ENCODE measurements around the gene KIF26B. TPM values are rescaled to one million over a fixed set of nuclear protein-coding genes. Genes with fewer than 3 reads are reported as not detected.

KIF26B gene
- polyA plus RNA-seq, 6 donors from 2014 or later, result 0.01 to 0.04 TPM; not detected in 4

- Mint-ChIP-seq H3K9me3 (peaks cover 13 to 30% (median 21%) of the 10 kb centered on the region in 7 donors), H3K4me1 (no peaks in the 10 kb centered on the region), H3K27ac (no peak overlapping the region), H3K4me3 (no peak overlapping the region), H3K36me3 (peaks cover 4 to 12% of the 10 kb centered on the region in 2 donors), H3K27me3 (peaks cover 0 to 5% (median 0%) of the 10 kb centered on the region in 3 donors)
- DNase-seq (no peak), ATAC-seq (ENCODE audit: low read depth in 2 of 2) (no peak)
Observed at GRCh38 chr1:245209658-245210435, 55.1 kb downstream of the KIF26B start.

DNA sequence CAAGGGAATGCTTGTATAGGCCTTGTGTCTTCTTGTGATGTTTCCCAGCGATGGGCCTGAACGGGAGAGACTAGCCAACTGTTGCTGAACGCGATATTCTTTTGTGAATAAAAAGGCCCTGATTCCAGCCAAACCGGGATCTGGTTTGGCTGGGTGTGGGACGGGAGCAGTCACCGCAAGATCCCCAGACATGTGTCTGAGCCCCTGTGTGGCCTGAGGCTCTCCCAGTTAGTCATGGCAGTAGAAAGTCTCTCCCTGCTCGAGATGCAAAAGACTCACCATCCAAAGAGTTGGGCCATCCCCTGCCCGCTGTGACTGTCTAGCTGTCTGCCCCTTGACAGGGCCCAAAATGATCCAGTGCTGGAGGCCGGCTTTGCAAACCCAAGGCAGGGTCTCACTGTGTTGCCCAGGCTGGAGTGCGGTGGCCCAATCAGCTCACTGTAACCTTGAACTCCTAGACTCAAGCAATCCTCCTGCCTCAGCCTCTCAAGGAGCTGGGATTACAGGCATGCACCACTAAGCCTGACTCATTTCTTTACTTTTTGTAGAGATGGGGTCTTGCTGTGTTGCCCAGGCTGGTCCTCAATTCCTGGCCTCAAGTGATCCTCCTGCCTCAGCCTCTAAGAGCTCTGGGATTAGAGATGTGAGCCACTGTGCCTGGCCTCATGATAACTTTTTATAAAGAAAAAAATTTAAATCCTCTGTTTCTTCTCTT lies 56.4 kb downstream of the KIF26B start:
- peaks cover 2 to 12% of the 10 kb centered on the region in 2 donors for H3K36me3 Mint-ChIP-seq
- peaks cover 10 to 28% (median 20%) of the 10 kb centered on the region in 7 donors for H3K9me3 Mint-ChIP-seq
- H3K4me3 Mint-ChIP-seq, result no peak overlapping the region
- peaks cover 0 to 5% (median 0%) of the 10 kb centered on the region in 3 donors for H3K27me3 Mint-ChIP-seq
- no peak for ATAC-seq (ENCODE audit: low read depth in 2 of 2)
- H3K4me1 Mint-ChIP-seq, result no peaks in the 10 kb centered on the region
- no peak overlapping the region for H3K27ac Mint-ChIP-seq
- DNase-seq, result no peak

- Mint-ChIP-seq H3K27me3 (peaks cover 0 to 5% (median 0%) of the 10 kb centered on the region in 3 donors), H3K9me3 (peaks cover 8 to 23% (median 14%) of the 10 kb centered on the region in 7 donors), H3K27ac (no peak overlapping the region), H3K4me3 (no peak overlapping the region), H3K4me1 (no peaks in the 10 kb centered on the region), H3K36me3 (peaks cover 0 to 6% of the 10 kb centered on the region in 2 donors)
- ATAC-seq (ENCODE audit: low read depth in 2 of 2) (no peak), DNase-seq (no peak)
Observed at GRCh38 chr1:245211761-245212160, 57.0 kb downstream of the KIF26B start.

DNA sequence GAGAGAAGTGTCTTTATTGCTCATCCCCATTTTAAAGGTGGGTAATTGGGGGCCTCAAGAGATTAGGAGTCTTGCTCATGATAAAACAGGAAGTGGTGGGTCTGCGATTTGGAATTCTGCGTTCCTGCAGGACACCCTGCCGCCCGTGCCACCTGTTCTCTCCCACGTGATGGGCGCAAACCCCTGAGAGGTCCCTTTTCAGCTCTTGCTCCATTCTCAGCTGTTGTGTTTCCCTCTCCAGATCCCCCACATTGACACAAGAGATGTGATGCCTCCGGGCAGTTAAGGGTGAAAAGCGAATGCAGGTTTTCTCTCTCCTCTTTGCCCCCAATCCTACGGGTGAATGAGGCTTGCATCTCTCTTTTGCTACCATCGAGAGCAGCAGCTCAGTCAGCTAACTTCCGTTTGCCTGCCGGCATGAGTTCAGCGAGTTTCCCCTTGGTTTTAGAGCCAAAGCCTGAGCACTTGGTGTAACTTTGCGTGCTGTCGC lies 57.5 kb downstream of the KIF26B start:
- Mint-ChIP-seq H3K36me3 (peaks cover 0 to 1% of the 10 kb centered on the region in 2 donors), H3K27me3 (peaks cover 0 to 5% (median 0%) of the 10 kb centered on the region in 3 donors), H3K9me3 (peaks cover 3 to 18% (median 9%) of the 10 kb centered on the region in 7 donors), H3K27ac (no peak overlapping the region), H3K4me1 (no peaks in the 10 kb centered on the region), H3K4me3 (no peak overlapping the region)
- ATAC-seq (ENCODE audit: low read depth in 2 of 2), result no peak
- DNase-seq, result no peak

DNA sequence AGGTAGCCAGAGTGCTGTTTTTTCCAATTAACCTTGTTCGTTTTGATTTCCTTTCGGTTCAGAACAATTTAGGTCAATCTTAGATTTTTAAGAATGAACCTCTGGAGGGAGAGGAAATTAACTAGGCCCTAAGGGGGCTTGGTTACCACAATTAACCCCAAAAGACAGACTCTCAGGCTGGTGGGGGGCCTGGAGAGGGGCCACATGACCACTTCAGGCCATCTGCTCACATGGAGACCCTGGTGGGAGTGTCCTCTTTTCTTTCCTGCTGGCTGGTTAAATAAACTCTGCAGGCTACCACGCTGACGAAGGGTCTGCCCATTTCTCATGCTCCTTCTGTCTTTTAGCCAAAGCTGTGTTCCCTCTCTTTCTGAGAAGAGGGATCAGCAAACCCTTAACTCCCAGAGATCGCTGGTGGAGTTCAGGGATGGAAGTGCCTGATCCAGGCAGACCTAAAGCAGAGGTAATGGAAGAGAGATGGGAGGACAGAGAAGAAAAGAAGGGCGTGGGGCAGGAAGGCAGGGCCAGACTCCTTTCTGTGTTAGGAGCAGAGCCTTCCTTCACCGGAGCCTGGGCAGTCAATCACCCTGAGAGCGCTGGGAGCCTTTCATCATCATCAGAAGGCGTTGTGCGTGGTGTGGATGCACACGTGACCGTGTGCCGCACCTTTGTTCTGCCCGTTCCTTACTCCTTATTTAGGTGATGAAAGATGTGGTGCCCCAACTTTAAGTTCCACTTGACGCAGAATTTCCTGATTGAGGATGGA lies 58.5 kb downstream of the KIF26B start:
- DNase-seq (no peak), ATAC-seq (ENCODE audit: low read depth in 2 of 2) (no peak)
- no peaks in the 10 kb centered on the region for H3K4me1 Mint-ChIP-seq
- peaks cover 0 to 5% (median 0%) of the 10 kb centered on the region in 3 donors for H3K27me3 Mint-ChIP-seq
- peaks cover 0 to 9% (median 5%) of the 10 kb centered on the region in 7 donors for H3K9me3 Mint-ChIP-seq
- no peaks in the 10 kb centered on the region for H3K36me3 Mint-ChIP-seq
- H3K4me3 Mint-ChIP-seq, result no peak overlapping the region
- H3K27ac Mint-ChIP-seq, result no peak overlapping the region

GRCh38 chr1:245215071-245215470 lies 60.3 kb downstream of the KIF26B start:
- peaks cover 0 to 3% (median 0%) of the 10 kb centered on the region in 7 donors for H3K9me3 Mint-ChIP-seq
- H3K27ac Mint-ChIP-seq, result no peak overlapping the region
- H3K4me3 Mint-ChIP-seq, result no peak overlapping the region
- no peak for ATAC-seq (ENCODE audit: low read depth in 2 of 2)
- H3K4me1 Mint-ChIP-seq, result no peaks in the 10 kb centered on the region
- H3K27me3 Mint-ChIP-seq, result no peaks in the 10 kb centered on the region
- DNase-seq, result no peak
- no peaks in the 10 kb centered on the region for H3K36me3 Mint-ChIP-seq

DNA sequence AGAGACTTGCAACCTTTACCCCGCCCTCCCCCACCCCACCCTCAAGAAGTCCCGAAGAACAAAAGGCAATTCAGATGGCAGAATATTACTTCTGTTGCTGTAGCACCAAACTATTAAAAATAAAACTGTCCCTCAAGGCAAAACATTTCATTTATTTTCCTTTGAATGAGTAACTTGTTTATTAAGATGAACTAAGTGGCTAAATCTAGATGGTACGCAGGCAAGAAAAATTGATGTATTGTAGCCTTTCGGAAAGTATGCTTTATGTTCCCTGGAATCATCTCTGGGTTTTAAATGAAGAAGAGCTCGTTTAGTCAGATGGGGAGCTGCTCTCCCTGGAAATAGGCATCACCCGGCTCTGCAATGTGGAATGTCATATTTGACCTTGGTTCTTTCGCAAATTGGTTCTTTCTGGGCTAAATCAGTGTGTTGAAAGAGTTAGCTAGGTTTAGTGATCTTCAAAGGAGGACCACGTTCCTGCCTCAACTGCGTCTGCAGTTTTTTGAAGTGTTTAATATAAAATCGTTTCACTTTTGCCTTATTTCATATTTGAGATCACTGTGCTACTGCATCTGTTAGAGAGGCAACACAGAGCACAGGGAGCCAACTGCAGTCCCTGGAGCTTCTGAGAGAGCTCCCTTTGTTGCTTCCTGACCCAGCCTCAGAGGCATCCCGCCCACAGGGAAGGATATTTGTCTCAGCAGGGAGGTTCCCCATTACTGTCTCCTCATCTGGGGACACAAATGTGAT lies 61.8 kb downstream of the KIF26B start:
- no peaks in the 10 kb centered on the region for H3K4me1 Mint-ChIP-seq
- H3K36me3 Mint-ChIP-seq, result no peaks in the 10 kb centered on the region
- no peak for ATAC-seq (ENCODE audit: low read depth in 2 of 2)
- DNase-seq, result no peak
- no peaks in the 10 kb centered on the region for H3K27me3 Mint-ChIP-seq
- H3K27ac Mint-ChIP-seq, result no peak overlapping the region
- H3K4me3 Mint-ChIP-seq, result no peak overlapping the region
- peaks cover 0 to 3% (median 0%) of the 10 kb centered on the region in 7 donors for H3K9me3 Mint-ChIP-seq

GRCh38 chr1:245217853-245218608 lies 63.2 kb downstream of the KIF26B start:
- no peak for DNase-seq
- peaks cover 0 to 1% (median 0%) of the 10 kb centered on the region in 7 donors for H3K9me3 Mint-ChIP-seq
- H3K4me3 Mint-ChIP-seq, result no peak overlapping the region
- H3K4me1 Mint-ChIP-seq, result no peaks in the 10 kb centered on the region
- H3K27me3 Mint-ChIP-seq, result no peaks in the 10 kb centered on the region
- no peak for ATAC-seq (ENCODE audit: low read depth in 2 of 2)
- no peak overlapping the region for H3K27ac Mint-ChIP-seq
- no peaks in the 10 kb centered on the region for H3K36me3 Mint-ChIP-seq

GRCh38 chr1:245220381-245220985 lies 65.7 kb downstream of the KIF26B start:
- no peaks in the 10 kb centered on the region for H3K9me3 Mint-ChIP-seq
- no peaks in the 10 kb centered on the region for H3K27me3 Mint-ChIP-seq
- no peak for DNase-seq
- H3K36me3 Mint-ChIP-seq, result no peaks in the 10 kb centered on the region
- H3K27ac Mint-ChIP-seq, result no peak overlapping the region
- no peaks in the 10 kb centered on the region for H3K4me1 Mint-ChIP-seq
- no peak overlapping the region for H3K4me3 Mint-ChIP-seq
- no peak for ATAC-seq (ENCODE audit: low read depth in 2 of 2)

DNA sequence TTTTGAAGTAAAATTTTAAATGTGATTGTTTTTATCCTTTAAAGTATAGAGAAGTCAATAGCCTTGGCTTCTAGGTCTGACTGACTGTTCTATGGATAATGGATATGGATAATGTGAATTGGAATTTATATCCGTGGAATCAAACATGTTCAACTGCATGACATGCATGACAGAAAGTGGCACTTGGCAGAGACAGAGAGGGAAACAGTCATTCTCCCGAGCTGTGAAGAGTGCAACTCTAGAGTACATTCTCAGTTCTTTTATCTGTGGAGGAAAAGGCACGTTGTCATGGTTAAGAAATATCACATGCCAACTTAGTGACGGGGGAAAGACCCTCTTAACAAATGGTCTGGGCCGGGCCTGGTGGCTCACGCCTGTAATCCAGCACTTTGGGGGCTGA lies 67.0 kb downstream of the KIF26B start:
- Mint-ChIP-seq H3K36me3 (no peaks in the 10 kb centered on the region), H3K27me3 (no peaks in the 10 kb centered on the region), H3K4me3 (no peak overlapping the region), H3K27ac (no peak overlapping the region), H3K9me3 (no peaks in the 10 kb centered on the region), H3K4me1 (no peaks in the 10 kb centered on the region)
- ATAC-seq (ENCODE audit: low read depth in 2 of 2), result no peak
- DNase-seq, result no peak

DNA sequence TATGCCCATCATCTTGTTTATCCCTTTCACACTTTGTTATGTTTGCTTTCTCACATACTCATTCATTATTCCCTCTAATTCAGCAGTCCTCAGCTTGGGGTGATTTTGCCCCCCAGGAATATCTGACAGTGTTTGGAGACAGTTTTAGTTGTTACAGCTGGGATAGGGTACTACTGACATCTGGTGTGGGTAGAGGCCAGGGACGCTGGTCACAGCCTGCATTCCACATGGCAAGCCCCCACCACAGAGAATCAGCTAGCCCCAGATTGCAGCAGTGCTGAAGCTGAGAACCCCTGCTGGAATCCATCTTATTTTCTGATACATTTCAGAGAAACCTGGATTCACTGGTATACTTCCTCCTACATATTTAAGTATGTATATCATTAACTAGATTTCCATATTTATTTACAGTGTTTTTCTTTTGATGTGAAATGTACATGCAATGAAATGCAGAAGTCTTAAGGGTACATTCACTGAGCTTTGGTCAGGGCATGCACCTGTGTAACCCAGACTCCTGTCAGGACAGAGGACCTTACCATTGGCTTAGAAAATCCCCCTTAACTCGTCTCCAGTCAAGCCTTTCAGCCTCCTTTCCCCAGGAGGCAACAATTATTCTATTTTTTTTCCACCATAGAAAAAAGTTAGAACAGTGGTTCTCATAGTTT lies 68.3 kb downstream of the KIF26B start:
- no peak overlapping the region for H3K4me3 Mint-ChIP-seq
- no peaks in the 10 kb centered on the region for H3K9me3 Mint-ChIP-seq
- H3K27me3 Mint-ChIP-seq, result no peaks in the 10 kb centered on the region
- H3K27ac Mint-ChIP-seq, result no peak overlapping the region
- H3K4me1 Mint-ChIP-seq, result no peaks in the 10 kb centered on the region
- DNase-seq, result no peak
- H3K36me3 Mint-ChIP-seq, result no peaks in the 10 kb centered on the region
- no peak for ATAC-seq (ENCODE audit: low read depth in 2 of 2)

All from naive B cell (primary cell).